Measurements from ENCODE around the gene CFAP77.

The CFAP77 gene

GRCh38 chr9:132606066-132606465, 196.1 kb downstream of the CFAP77 start:
- DNase-seq, result no peak

- DNase-seq, result no peak
Observed at GRCh38 chr9:132609184-132609583, 199.2 kb downstream of the CFAP77 start.

GRCh38 chr9:132609829-132610228, 199.8 kb downstream of the CFAP77 start:
- no peak for DNase-seq

- DNase-seq, result no peak
Observed at GRCh38 chr9:132610661-132611060, 200.7 kb downstream of the CFAP77 start.

GRCh38 chr9:132614324-132614723, 204.3 kb downstream of the CFAP77 start:
- no peak for DNase-seq

- DNase-seq, result no peak
Observed at GRCh38 chr9:132615774-132616173, 205.8 kb downstream of the CFAP77 start.

- DNase-seq, result no peak
Observed at GRCh38 chr9:132616725-132617124, 206.7 kb downstream of the CFAP77 start.

- no peak for DNase-seq
Observed at GRCh38 chr9:132622159-132622558, 212.1 kb downstream of the CFAP77 start.

Data from kidney glomerular epithelial cell (primary cell).